Measurements from ENCODE around the gene ABTB1.

GRCh38 chr3:127698286-127698685 lies 25.5 kb downstream of the ABTB1 start:
- TF ChIP-seq CTCF (IDR thresholded peaks at IDR 0.05; ENCODE audit: low read depth, low read length) (no peak), POLR2A (IDR thresholded peaks at IDR 0.05; ENCODE audit: extremely low read depth, insufficient read length) (no peak), MYC (IDR thresholded peaks at IDR 0.05; ENCODE audit: low read depth, low read length) (no peak), MAX (IDR thresholded peaks at IDR 0.05; ENCODE audit: low read depth, low read length) (no peak)
